HG03378 (cell line): ENCODE data around the gene DVL3.
"Not testable (repeated sequence)": the region's sequence is repeated elsewhere in the genome, so short reads cannot be mapped to it uniquely, and the experiment has no call there.

ENCODE experiments used
- ATAC-seq: cut with Tn5 transposase; IDR thresholded peaks from one replicate; pipeline ENCODE4 v1.9.1; 2021; ENCODE audit warnings: mild to moderate bottlenecking, moderate library complexity; ENCODE audit not compliant: unreplicated experiment

Gene DVL3

DNA sequence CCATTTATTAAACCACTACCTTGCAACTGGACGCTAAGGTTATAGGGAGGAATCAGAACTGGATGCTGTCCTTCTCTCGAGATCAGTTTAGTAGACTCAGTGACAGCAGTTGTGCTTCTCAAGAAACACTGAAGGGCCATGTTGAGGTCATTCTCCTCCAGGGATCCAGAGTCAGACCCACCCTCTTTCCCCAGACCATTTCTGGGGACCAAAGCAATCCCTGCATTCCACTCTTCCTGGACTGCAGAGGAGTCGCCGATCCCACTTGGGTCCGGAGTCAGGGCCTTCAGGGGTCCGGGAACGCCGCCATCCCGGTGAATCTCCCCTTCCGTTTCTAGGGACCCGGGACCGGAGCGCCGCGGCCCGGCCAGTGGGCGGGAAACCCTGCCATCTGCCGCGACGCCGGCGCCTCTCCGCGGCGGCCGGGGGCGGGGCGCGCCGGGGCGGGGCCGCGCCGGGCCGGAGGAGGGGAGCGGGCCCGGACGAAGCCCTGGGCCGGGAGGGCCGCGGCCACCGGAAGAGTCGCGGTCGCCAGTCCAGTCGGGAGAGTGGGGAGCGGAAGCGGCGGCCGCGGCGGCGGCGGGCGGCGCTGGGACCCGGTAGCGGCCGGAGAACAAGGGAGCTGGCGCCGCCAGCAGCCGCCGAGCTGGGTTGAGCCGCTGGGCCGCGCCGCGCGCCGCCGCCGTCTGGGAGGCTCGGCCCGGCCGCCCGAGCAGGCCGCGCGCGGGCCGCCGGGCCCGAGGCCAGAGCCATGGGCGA lies at the start of gene DVL3:
Gene DVL3, plus strand, starts transcription at position 493 of the 759 bp plus-strand sequence. Its CDS starts 259 bp downstream, at position 752.
- ATAC-seq, result no peak

- ATAC-seq, result no peak
These were observed 44.9 kb upstream of the DVL3 start for GRCh38 chr3:184110316-184110725.

DNA sequence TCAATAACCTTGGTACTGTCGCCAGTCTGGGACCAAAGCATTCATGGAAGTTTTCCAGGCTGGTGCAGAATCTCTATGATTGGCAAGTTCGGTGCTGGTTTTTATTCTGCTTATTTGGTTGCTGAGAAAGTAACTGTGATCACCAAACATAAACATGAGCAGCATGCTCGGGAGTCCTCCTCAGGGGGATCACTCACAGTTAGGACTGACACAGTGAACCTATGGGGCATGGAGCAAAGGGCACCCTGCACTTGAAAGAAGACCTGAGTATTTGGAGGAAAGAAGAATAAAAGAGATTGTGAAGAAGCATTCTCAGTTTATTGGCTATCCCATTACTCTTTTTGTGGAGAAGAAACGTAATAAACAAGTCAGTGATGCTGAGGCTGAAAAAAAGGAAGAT lies 39.2 kb upstream of the DVL3 start:
- no peak for ATAC-seq

- ATAC-seq, result no peak
These were observed 37.5 kb upstream of the DVL3 start for GRCh38 chr3:184117636-184118035.

DNA sequence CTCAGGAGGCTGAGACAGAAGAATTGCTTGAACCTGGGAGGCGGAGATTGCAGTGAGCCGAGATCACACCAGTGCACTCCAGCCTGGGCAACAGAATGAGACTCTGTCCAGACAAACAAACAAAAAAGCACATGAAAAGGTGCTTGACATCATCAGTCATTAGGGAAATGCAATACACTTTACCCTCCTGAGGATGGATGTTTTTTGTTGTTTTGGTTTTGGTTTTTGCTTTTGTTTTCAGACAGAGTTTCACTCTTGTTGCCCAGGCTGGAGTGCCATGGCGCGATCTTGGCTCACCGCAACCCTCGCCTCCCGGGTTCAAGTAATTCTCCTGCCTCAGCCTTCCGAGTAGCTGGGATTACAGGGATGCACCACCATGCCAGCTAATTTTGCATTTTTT lies 34.1 kb upstream of the DVL3 start:
- not testable (repeated sequence) for ATAC-seq

- ATAC-seq, result no peak
These were observed 29.2 kb upstream of the DVL3 start for GRCh38 chr3:184126006-184126405.

DNA sequence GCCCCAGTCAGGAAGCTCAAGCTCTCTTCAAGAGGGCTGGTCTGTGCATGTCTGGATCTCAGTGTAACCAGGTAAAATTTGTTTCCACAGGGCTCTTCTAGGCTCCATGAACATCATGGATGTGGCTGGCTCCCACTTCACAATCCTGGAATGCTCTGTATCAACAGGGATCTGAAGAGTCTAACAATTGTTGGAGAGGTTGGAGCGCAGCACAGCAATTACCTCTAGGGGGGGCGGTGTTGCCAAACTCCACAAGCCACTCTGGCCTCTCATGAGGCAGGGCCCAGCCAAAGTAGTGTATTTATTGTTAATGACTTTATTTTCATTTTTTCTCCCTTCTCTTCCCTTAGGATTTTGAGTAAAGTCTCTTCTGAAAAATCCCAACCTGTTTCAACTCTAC lies 26.2 kb upstream of the DVL3 start:
- no peak for ATAC-seq

DNA sequence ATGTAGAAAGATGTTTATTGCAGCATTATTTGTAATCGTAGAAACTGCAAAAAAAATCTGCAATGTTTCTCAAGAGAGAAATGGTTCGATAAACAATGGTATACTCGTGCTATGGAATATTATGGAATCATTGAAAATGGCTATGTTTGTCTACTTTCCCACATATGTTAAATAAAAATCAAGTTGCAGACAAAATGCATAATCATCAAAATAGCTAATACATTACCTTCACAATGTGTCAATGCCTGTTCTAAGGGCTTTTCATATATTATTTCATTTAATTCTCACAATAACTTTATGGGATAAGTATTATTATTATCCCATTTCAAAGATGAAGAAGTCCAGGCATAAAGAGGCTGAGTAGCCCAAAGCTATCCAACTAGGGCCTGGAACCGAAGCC lies 22.2 kb upstream of the DVL3 start:
- ATAC-seq, result no peak

GRCh38 chr3:184133840-184134745 lies 21.1 kb upstream of the DVL3 start:
- no peak for ATAC-seq

DNA sequence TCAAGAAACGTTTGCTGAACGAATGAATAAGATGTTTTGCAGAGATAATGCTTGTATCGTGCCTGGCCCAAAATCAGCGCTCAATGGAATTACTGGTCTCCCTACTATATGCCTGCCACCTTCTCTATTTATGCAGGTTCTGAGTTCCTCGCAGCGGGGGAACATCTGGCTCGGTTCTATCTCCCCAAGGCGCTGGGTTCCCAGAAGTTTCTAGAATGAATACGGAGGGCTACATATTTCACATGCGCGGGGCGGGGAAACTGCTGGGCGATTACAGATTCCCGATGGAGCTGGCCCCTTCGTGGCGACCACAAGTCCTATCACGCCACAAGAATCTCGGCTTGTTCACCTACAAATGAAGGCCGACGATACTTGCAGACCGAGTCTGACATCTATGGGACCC lies 20.4 kb upstream of the DVL3 start:
- no peak for ATAC-seq

- peak; percentile 84 for ATAC-seq
These were observed 19.8 kb upstream of the DVL3 start, which contains the start of gene EIF2B5 for GRCh38 chr3:184135149-184135910. EIF2B5 (plus strand) TSS chr3:184135358; CDS start chr3:184135386, 28 bp downstream.

DNA sequence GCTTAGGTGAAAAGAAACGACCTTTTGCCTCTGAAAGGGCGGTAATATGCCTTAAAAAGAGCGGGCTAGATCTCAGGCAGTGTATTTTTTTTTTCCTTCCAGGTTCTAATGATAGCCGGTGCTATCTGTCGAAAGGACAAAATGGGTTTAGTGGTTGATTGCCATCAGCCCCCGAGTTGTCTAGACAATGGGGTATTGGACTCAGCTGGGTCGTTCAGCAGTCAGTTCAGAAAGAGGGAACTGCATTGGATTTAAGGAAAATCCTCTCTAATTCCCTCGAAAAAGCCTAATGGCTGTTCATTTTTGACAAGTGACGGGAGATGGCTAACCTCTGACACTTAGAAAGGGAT lies 19.3 kb upstream of the DVL3 start:
- ATAC-seq, result no peak

- no peak for ATAC-seq
These were observed 14.7 kb upstream of the DVL3 start for GRCh38 chr3:184140436-184140835.

DNA sequence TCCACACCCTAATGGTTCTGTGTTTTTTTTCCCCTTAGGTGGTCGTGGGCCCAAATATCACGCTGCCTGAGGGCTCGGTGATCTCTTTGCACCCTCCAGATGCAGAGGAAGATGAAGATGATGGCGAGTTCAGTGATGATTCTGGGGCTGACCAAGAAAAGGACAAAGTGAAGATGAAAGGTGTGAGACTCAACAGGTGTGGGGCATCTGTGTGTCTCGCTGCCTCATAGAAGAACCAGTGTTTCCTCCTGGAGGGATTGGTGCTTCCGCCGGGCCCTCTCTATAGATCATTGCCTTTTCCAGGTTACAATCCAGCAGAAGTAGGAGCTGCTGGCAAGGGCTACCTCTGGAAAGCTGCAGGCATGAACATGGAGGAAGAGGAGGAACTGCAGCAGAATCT lies 13.0 kb upstream of the DVL3 start:
- no peak for ATAC-seq

DNA sequence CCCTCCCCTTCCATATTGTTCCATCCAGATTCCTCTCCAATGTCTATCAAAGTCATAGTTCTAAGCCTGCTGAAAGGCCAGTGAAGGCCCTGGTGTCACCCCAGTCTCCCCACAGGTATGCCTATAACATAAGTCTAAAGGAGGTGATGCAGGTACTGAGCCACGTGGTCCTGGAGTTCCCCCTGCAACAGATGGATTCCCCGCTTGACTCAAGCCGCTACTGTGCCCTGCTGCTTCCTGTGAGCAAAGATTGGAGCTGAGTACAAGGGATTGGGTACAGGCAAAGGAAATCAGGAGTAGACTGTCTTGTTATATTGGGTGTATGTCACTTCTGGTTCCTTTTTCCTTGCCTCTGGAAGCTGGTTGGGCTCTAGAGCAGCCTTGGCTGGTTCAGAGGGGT lies 11.8 kb upstream of the DVL3 start:
- no peak for ATAC-seq

- no peak for ATAC-seq
These were observed 10.7 kb upstream of the DVL3 start for GRCh38 chr3:184144505-184144904.

- ATAC-seq, result no peak
These were observed 10.1 kb upstream of the DVL3 start for GRCh38 chr3:184145111-184145524.

DNA sequence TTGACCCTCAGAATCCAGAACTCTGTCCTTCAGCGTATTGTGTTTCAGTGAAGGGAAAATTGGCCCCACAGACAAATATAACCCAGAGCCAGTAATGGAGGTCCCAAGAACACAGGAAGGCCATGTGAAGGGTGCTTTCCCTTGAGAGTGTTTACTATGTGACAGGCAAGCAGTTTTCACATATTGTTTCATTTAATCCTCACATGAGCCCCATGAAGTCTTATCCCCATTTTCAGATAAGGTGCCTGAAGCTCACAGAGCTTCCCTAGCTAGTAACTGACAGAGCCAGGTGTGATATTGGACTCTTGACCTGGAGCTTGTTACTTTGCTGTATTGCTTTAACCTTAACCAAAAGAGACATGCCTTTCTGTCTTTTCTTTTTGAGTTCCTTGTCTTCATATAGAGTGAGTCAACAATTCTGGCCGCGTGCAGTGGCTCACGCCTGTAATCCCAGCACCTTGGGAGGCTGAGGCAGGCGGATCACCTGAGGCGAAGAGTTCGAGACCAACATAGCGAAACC lies 9.4 kb upstream of the DVL3 start:
- no peak for ATAC-seq

- ATAC-seq, result no peak
These were observed 7.1 kb upstream of the DVL3 start for GRCh38 chr3:184148076-184148475.

DNA sequence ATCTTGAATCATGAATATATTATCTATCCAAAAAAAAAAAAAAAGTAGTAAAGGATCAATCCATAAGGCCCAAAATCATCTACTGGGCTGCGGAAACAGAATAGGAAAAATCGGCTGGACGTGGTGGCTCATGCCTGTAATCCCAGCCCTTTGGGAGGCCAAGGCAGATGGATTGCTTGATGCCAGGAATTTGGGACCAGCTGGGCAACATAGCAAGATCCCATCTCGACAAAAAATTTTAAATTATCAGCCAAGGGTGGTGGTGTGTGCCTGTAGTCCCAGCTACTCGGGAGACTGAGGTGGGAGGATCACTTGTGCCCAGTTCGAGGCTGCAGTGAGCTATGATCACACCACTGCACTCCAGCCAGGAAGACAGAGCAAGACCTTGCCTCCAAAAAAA lies 6.1 kb upstream of the DVL3 start:
- ATAC-seq, result no peak

- not testable (repeated sequence) for ATAC-seq
These were observed 5.4 kb upstream of the DVL3 start for GRCh38 chr3:184149770-184150169.
